ENCODE data around the gene STXBP6.
A peak's percentile ranks its signal among the peaks of the same experiment; 100 is the strongest.
"Not testable (repeated sequence)": the region's sequence is repeated elsewhere in the genome, so short reads cannot be mapped to it uniquely, and the experiment has no call there.

STXBP6 gene

DNA sequence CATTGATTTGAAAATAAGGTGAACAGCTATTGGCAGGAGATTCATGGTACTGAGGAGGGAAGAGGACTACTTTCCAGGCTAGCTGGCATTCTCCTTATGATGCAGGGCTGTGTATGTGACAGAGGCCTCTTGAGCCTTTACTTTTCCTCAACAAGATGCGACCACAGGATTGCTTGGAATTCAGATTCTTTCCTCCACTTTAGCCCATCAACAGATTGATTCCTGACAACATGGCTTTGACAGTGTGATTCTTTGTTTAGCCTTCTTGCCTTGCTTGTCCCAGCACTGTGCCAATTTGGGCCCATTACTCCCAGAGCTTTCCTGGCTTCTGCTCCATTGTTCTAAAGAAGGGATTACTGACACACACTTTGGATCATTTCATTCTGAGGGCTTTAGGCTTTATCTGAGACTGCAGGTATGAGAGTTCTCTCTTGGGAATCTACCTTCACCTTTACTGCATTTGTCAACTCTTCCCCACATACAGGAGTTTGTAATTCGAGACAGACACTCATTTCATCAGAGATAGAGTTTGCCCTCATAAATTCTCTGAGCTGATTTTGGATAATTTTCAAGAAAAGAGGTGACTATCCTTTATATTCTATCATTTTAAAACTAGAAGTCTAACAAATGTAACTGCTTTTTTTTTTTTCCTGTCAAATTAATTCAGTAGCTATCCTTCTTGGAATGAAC, 209.6 kb downstream of the STXBP6 start:
- Histone ChIP-seq H4K5ac (ENCODE audit: low read length) (no peak overlapping the region), H3K27me3 (ENCODE audit: insufficient read depth, low read length, poor library complexity) (no peaks in the 10 kb centered on the region), H3K23ac (ENCODE audit: low read length) (no peak overlapping the region), H3K79me2 (ENCODE audit: control insufficient read depth, insufficient read depth, low read length) (no peaks in the 10 kb centered on the region), H2BK120ac (ENCODE audit: low read depth, low read length) (no peak overlapping the region), H4K8ac (ENCODE audit: low read depth, low read length) (no peak overlapping the region), H2BK5ac (ENCODE audit: low read length) (no peak overlapping the region), H3K9ac (ENCODE audit: low read length) (no peak overlapping the region), H3K36me3 (ENCODE audit: control insufficient read depth, insufficient read depth, low read length) (no peaks in the 10 kb centered on the region), H2AK5ac (ENCODE audit: low read length) (no peak overlapping the region), H3K4me3 (ENCODE audit: low read length) (no peak overlapping the region), H2BK15ac (replicated peaks; ENCODE audit: low read depth) (no peak overlapping the region), H3K79me1 (ENCODE audit: low read length) (no peaks in the 10 kb centered on the region), H3K4ac (ENCODE audit: low read depth, low read length) (no peak overlapping the region), H3K4me2 (ENCODE audit: low read length) (no peak overlapping the region), H3K27ac (ENCODE audit: low read depth, low read length) (no peak overlapping the region), H3K4me1 (ENCODE audit: control insufficient read depth, low read depth, low read length) (no peaks in the 10 kb centered on the region), H3K56ac (ENCODE audit: low read length) (no peak overlapping the region), H3K18ac (ENCODE audit: low read length) (no peak overlapping the region)
- DNase-seq: peak; percentile 75
- WGBS (ENCODE audit: extremely low coverage, insufficient coverage, low lambda C conversion rate): no CpG with 5 or more reads among the region's 2 CpGs

DNA sequence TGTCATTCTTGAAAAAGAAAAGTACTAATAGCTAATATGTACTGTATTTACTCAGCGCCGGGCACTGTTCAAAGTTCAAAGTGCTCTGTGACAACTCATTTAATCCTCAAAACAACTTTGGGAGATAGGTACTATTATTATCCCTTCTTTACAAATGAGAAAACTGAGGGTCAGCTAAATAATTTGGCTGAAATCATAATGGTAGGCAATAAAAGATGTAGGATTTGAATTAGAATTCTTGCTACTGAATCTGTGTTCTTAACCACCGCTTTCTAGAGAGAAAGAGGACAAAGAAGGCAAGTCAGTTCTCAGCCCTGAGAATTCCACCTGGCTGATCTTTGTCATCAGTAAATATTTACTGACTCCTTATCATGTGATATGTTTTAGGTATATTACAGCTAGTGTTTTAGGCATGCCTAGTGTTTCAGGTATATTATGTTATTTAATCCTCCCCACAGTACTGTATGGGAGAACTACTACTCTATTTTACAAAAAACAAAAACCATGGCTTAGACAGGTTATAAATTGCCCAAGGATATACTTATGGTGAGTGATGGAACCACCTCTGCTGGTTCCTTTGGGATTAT, 210.2 kb downstream of the STXBP6 start:
- H2BK120ac ChIP-seq (ENCODE audit: low read depth, low read length): no peak overlapping the region
- no peak overlapping the region for H4K5ac ChIP-seq (ENCODE audit: low read length)
- H2AK5ac ChIP-seq (ENCODE audit: low read length): no peak overlapping the region
- no peaks in the 10 kb centered on the region for H3K79me2 ChIP-seq (ENCODE audit: control insufficient read depth, insufficient read depth, low read length)
- H3K79me1 ChIP-seq (ENCODE audit: low read length): no peaks in the 10 kb centered on the region
- no peak overlapping the region for H2BK5ac ChIP-seq (ENCODE audit: low read length)
- no peak overlapping the region for H3K9ac ChIP-seq (ENCODE audit: low read length)
- no peak overlapping the region for H4K8ac ChIP-seq (ENCODE audit: low read depth, low read length)
- WGBS (ENCODE audit: extremely low coverage, insufficient coverage, low lambda C conversion rate): no CpG with 5 or more reads among the region's 3 CpGs
- no peak for DNase-seq
- H3K27me3 ChIP-seq (ENCODE audit: insufficient read depth, low read length, poor library complexity): no peaks in the 10 kb centered on the region
- no peak overlapping the region for H3K4me2 ChIP-seq (ENCODE audit: low read length)
- no peak overlapping the region for H2BK15ac ChIP-seq (replicated peaks; ENCODE audit: low read depth)
- no peak overlapping the region for H3K27ac ChIP-seq (ENCODE audit: low read depth, low read length)
- H3K56ac ChIP-seq (ENCODE audit: low read length): no peak overlapping the region
- no peak overlapping the region for H3K4ac ChIP-seq (ENCODE audit: low read depth, low read length)
- H3K23ac ChIP-seq (ENCODE audit: low read length): no peak overlapping the region
- H3K4me3 ChIP-seq (ENCODE audit: low read length): no peak overlapping the region
- no peak overlapping the region for H3K18ac ChIP-seq (ENCODE audit: low read length)
- no peaks in the 10 kb centered on the region for H3K36me3 ChIP-seq (ENCODE audit: control insufficient read depth, insufficient read depth, low read length)
- no peaks in the 10 kb centered on the region for H3K4me1 ChIP-seq (ENCODE audit: control insufficient read depth, low read depth, low read length)

DNA sequence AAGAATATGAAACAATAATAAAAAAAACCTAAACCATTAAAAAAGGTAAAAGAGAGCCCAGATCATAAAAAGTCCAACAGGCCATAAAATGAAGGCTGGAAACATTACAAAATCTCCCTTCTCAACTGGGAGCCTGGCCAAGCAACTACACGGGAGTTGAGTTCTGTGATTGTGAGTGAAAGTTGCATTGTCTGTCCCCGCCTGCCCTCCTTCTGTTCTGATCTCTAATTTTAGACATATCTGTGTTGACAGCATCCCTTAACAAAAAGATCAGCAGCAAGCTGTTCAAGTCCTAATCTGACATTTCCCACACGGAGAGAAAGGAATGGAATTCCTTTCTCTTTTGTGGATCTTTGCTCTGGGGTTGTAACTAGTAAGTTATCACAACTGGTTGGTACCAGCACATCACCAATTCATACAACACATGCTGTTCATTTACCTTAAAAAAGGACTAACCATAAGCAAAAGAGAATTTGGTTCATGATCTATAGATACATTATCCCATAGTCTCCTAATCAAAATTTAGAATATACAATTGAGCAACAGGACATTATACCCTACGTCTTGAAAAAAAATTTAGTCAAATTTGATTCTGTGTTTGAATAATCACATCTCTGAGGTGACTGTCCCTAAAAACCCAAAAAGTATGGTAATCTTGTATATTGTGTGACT, 210.9 kb downstream of the STXBP6 start:
- no CpG with 5 or more reads among the region's 4 CpGs for WGBS (ENCODE audit: extremely low coverage, insufficient coverage, low lambda C conversion rate)
- no peak for DNase-seq
- Histone ChIP-seq H3K4ac (ENCODE audit: low read depth, low read length) (no peak overlapping the region), H3K18ac (ENCODE audit: low read length) (no peak overlapping the region), H3K79me2 (ENCODE audit: control insufficient read depth, insufficient read depth, low read length) (no peaks in the 10 kb centered on the region), H3K4me3 (ENCODE audit: low read length) (no peak overlapping the region), H3K9ac (ENCODE audit: low read length) (no peak overlapping the region), H3K27me3 (ENCODE audit: insufficient read depth, low read length, poor library complexity) (no peaks in the 10 kb centered on the region), H2BK120ac (ENCODE audit: low read depth, low read length) (no peak overlapping the region), H2BK15ac (replicated peaks; ENCODE audit: low read depth) (no peak overlapping the region), H4K5ac (ENCODE audit: low read length) (no peak overlapping the region), H3K4me2 (ENCODE audit: low read length) (no peak overlapping the region), H3K23ac (ENCODE audit: low read length) (no peak overlapping the region), H3K36me3 (ENCODE audit: control insufficient read depth, insufficient read depth, low read length) (no peaks in the 10 kb centered on the region), H2AK5ac (ENCODE audit: low read length) (no peak overlapping the region), H3K27ac (ENCODE audit: low read depth, low read length) (no peak overlapping the region), H4K8ac (ENCODE audit: low read depth, low read length) (no peak overlapping the region), H3K56ac (ENCODE audit: low read length) (no peak overlapping the region), H2BK5ac (ENCODE audit: low read length) (no peak overlapping the region), H3K4me1 (ENCODE audit: control insufficient read depth, low read depth, low read length) (no peaks in the 10 kb centered on the region), H3K79me1 (ENCODE audit: low read length) (no peaks in the 10 kb centered on the region)

DNA sequence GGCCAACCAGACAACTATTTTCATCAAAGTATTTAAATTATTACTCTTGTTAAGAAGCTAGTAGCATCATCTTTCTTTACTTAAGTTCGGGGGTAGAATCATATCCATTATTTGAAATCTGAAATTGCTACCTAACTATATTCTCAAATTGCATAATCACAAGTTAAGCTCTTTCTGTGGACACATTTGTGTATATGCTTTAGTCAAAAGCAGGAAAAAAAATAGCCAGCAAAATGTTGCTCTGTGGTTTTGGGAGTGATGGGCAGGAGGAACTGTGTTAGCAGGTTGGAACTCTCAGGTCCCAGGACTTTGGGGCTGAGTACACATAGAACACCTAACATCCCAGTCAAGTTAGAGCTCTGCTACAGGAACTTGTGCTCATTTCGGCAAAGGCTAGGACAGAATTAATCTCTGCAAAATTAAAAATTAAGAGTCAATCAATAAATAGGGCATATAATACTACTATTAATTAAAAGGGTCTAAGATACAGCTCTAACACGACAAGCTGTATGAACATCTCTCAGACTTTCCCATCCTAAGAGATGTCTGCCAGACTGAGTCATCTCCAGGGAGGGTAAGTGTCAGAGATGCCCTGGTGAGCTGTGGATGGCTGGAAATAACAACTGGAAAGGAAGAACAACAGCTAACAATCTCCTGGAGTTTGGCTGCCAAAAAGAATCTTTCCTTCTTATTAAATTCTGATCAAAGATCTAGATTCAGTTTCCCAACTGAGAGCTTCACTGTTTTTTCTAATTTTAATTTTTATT, 212.5 kb downstream of the STXBP6 start:
- Histone ChIP-seq H3K27me3 (ENCODE audit: insufficient read depth, low read length, poor library complexity) (no peaks in the 10 kb centered on the region), H3K79me2 (ENCODE audit: control insufficient read depth, insufficient read depth, low read length) (no peaks in the 10 kb centered on the region), H2AK5ac (ENCODE audit: low read length) (no peak overlapping the region), H2BK5ac (ENCODE audit: low read length) (no peak overlapping the region), H3K4ac (ENCODE audit: low read depth, low read length) (no peak overlapping the region), H2BK120ac (ENCODE audit: low read depth, low read length) (no peak overlapping the region), H2BK15ac (replicated peaks; ENCODE audit: low read depth) (no peak overlapping the region), H4K5ac (ENCODE audit: low read length) (no peak overlapping the region), H3K9ac (ENCODE audit: low read length) (no peak overlapping the region), H3K56ac (ENCODE audit: low read length) (no peak overlapping the region), H3K23ac (ENCODE audit: low read length) (no peak overlapping the region), H3K36me3 (ENCODE audit: control insufficient read depth, insufficient read depth, low read length) (no peaks in the 10 kb centered on the region), H3K79me1 (ENCODE audit: low read length) (no peaks in the 10 kb centered on the region), H3K18ac (ENCODE audit: low read length) (no peak overlapping the region), H3K4me1 (ENCODE audit: control insufficient read depth, low read depth, low read length) (no peaks in the 10 kb centered on the region), H3K4me3 (ENCODE audit: low read length) (no peak overlapping the region), H4K8ac (ENCODE audit: low read depth, low read length) (no peak overlapping the region), H3K27ac (ENCODE audit: low read depth, low read length) (no peak overlapping the region), H3K4me2 (ENCODE audit: low read length) (no peak overlapping the region)
- no CpG with 5 or more reads among the region's 3 CpGs for WGBS (ENCODE audit: extremely low coverage, insufficient coverage, low lambda C conversion rate)
- peak; percentile 29 for DNase-seq

DNA sequence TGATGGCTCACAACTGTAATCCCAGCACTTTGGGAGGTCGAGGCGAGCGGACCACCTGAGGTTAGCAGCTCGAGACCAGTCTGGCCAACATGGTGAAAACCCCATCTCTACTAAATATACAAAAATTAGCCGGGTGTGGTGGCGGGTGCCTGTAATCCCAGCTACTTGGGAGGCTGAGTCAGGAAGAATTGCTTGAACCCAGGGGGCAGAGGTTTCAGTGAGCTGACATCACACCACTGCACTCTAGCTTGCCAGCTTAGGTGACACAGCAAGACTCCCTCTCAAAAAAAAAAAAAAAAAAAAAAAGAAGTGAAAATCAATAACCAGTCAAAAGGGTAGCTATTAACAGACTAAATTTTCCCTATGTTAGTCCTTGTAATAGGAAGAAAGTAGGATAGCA, 213.6 kb downstream of the STXBP6 start:
- H3K79me1 ChIP-seq (ENCODE audit: low read length); H4K8ac ChIP-seq (ENCODE audit: low read depth, low read length); H3K4ac ChIP-seq (ENCODE audit: low read depth, low read length); H2BK120ac ChIP-seq (ENCODE audit: low read depth, low read length); H3K27ac ChIP-seq (ENCODE audit: low read depth, low read length); H3K27me3 ChIP-seq (ENCODE audit: insufficient read depth, low read length, poor library complexity); H3K56ac ChIP-seq (ENCODE audit: low read length); H2BK15ac ChIP-seq (replicated peaks; ENCODE audit: low read depth); H2AK5ac ChIP-seq (ENCODE audit: low read length); H3K9ac ChIP-seq (ENCODE audit: low read length); H4K5ac ChIP-seq (ENCODE audit: low read length); H2BK5ac ChIP-seq (ENCODE audit: low read length); H3K18ac ChIP-seq (ENCODE audit: low read length); DNase-seq; H3K4me3 ChIP-seq (ENCODE audit: low read length); H3K23ac ChIP-seq (ENCODE audit: low read length); H3K4me2 ChIP-seq (ENCODE audit: low read length); H3K79me2 ChIP-seq (ENCODE audit: control insufficient read depth, insufficient read depth, low read length); H3K36me3 ChIP-seq (ENCODE audit: control insufficient read depth, insufficient read depth, low read length); H3K4me1 ChIP-seq (ENCODE audit: control insufficient read depth, low read depth, low read length): not testable (repeated sequence)
- WGBS (ENCODE audit: extremely low coverage, insufficient coverage, low lambda C conversion rate): no CpG with 5 or more reads among the region's 6 CpGs

Data from mesendoderm (in vitro differentiated cells).